ENCODE data around the gene NHLRC2. TPM values are rescaled to one million over a fixed set of nuclear protein-coding genes. Genes with fewer than 3 reads are reported as not detected.

Gene NHLRC2
- total RNA-seq, 1 experiment from 2014 or later, result 30.9 TPM

DNA sequence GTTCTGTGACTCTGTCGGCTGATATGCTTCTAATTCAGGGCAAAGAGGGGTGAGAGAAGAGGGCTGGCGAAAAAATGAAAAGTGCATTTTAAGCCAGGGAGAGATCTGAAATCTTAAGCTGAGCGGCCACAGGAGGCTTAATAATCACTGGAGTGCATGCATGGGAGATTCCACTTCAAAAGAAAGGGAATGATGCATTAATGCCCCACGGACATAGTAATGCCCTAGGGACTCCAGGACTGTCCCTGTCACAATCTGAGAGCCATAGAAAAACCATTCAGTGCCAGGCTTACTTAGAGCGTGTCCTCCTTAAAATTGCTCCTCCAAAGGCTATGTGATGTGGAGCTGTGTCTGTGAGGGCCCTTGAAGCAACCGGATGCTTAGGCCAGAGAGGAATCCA is 75.1 kb downstream of the NHLRC2 start:
- Histone ChIP-seq H3K23ac (ENCODE audit: insufficient read length, low read depth, low read length) (no peak overlapping the region), H2AK5ac (ENCODE audit: insufficient read length, low read length) (no peak overlapping the region), H3K18ac (ENCODE audit: insufficient read length, low read depth, low read length) (no peak overlapping the region), H3K23me2 (ENCODE audit: insufficient read length, low read depth, low read length, poor library complexity, severe bottlenecking) (no peaks in the 10 kb centered on the region), H2BK5ac (ENCODE audit: insufficient read length, low read length) (no peak overlapping the region), H2BK15ac (ENCODE audit: low read depth, low read length) (no peak overlapping the region), H3K79me2 (ENCODE audit: insufficient read depth, low read length) (no peaks in the 10 kb centered on the region), H2BK12ac (ENCODE audit: insufficient read length, low read depth, low read length) (no peak overlapping the region), H4K20me1 (ENCODE audit: control insufficient read depth, insufficient read depth, insufficient read length) (no peaks in the 10 kb centered on the region), H3K4ac (ENCODE audit: low read depth, low read length) (no peak overlapping the region), H3K4me1 (ENCODE audit: insufficient read depth, low read length) (peaks cover 3% of the 10 kb centered on the region; the same call in 1 of the 2 replicates), H2BK120ac (ENCODE audit: low read depth, low read length, poor library complexity, severe bottlenecking) (no peak overlapping the region), H3K79me1 (ENCODE audit: insufficient read depth, low read depth, low read length, poor library complexity, severe bottlenecking) (no peaks in the 10 kb centered on the region), H3K27me3 (ENCODE audit: insufficient read depth, low read length) (no peaks in the 10 kb centered on the region), H3T11ph (ENCODE audit: low read length) (no peak overlapping the region), H4K5ac (ENCODE audit: insufficient read length, low read depth, low read length) (no peak overlapping the region), H2AFZ (ENCODE audit: low read length) (no peak overlapping the region), H3K14ac (ENCODE audit: insufficient read depth, low read length) (no peak overlapping the region), H3K56ac (ENCODE audit: insufficient read length, low read depth, low read length) (no peak overlapping the region), H4K91ac (ENCODE audit: insufficient read length, low read depth, low read length) (no peak overlapping the region), H3K9me3 (ENCODE audit: control insufficient read depth, low read depth, low read length) (no peaks in the 10 kb centered on the region), H3K27ac (ENCODE audit: insufficient read length, low read depth, low read length) (no peak overlapping the region), H3K9ac (ENCODE audit: extremely low read depth, insufficient read length, low read length) (no peak overlapping the region), H4K8ac (replicated peaks; ENCODE audit: insufficient read length, low read depth, low read length) (no peak overlapping the region), H3K4me2 (ENCODE audit: insufficient read depth, insufficient read length, low read length) (no peak overlapping the region), H2BK20ac (ENCODE audit: low read depth, low read length, poor library complexity, severe bottlenecking) (no peak overlapping the region)
- Mint-ChIP-seq H3K4me1 (no peaks in the 10 kb centered on the region; a peak in 1 of 4 replicates), H3K9me3 (no peaks in the 10 kb centered on the region; a peak in 1 of 5 replicates), H3K27ac (no peak overlapping the region), H3K36me3 (ENCODE audit: insufficient read depth in 1 of 3, low read depth in 3 of 3) (no peaks in the 10 kb centered on the region), H3K4me3 (no peak overlapping the region), H3K27me3 (ENCODE audit: low read depth) (no peaks in the 10 kb centered on the region; the same call in 1 of the 2 replicates)
- WGBS (ENCODE audit: extremely low coverage, insufficient read length, low lambda C conversion rate), result no CpG with 5 or more reads among the region's 6 CpGs
- TF ChIP-seq, protein P1, sequence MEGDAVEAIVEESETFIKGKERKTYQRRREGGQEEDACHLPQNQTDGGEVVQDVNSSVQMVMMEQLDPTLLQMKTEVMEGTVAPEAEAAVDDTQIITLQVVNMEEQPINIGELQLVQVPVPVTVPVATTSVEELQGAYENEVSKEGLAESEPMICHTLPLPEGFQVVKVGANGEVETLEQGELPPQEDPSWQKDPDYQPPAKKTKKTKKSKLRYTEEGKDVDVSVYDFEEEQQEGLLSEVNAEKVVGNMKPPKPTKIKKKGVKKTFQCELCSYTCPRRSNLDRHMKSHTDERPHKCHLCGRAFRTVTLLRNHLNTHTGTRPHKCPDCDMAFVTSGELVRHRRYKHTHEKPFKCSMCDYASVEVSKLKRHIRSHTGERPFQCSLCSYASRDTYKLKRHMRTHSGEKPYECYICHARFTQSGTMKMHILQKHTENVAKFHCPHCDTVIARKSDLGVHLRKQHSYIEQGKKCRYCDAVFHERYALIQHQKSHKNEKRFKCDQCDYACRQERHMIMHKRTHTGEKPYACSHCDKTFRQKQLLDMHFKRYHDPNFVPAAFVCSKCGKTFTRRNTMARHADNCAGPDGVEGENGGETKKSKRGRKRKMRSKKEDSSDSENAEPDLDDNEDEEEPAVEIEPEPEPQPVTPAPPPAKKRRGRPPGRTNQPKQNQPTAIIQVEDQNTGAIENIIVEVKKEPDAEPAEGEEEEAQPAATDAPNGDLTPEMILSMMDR (conservative IDR thresholded peaks at IDR 0.05), result no peak
- no peak for DNase-seq
